IgD-negative memory B cell (primary cell): ENCODE results near the gene NFKB1. TPM values are rescaled to one million over a fixed set of nuclear protein-coding genes. Genes with fewer than 3 reads are reported as not detected.

Experiments used
- H3K27ac Mint-ChIP-seq, 3 donors: one replicate each; pipeline ENCODE4 v1.8.0; 2020 to 2022; ENCODE audit warnings: mild to moderate bottlenecking in 3 of 3, mixed read lengths in 3 of 3, moderate library complexity in 1 of 3
- H3K27me3 Mint-ChIP-seq: one replicate; pipeline ENCODE4 v1.8.0; 2021; ENCODE audit warnings: mixed read lengths
- H3K36me3 Mint-ChIP-seq: one replicate; pipeline ENCODE4 v1.8.0; 2020; ENCODE audit warnings: mild to moderate bottlenecking, mixed read lengths
- H3K4me1 Mint-ChIP-seq, 3 donors: one replicate each; pipeline ENCODE4 v1.8.0; 2020 to 2022; ENCODE audit warnings: mixed read lengths in 3 of 3, mild to moderate bottlenecking in 1 of 3
- H3K4me3 Mint-ChIP-seq, 4 donors: one replicate each; pipeline ENCODE4 v1.8.0; 2020 to 2022; ENCODE audit warnings: mild to moderate bottlenecking in 4 of 4, mixed read lengths in 4 of 4, moderate library complexity in 3 of 4
- H3K9me3 Mint-ChIP-seq, 3 donors: one replicate each; pipeline ENCODE4 v1.8.0; 2020 to 2021; ENCODE audit warnings: mixed read lengths in 3 of 3, mild to moderate bottlenecking in 1 of 3
- polyA plus RNA-seq: library from polyadenylated mRNA; unstranded; fragments of 300-500 nt; fragmentation: Illumina TruSeq; gene quantifications from one replicate; pipeline ENCODE4 v1.2.3, GENCODE V29; 2021

NFKB1 gene
- polyA plus RNA-seq, 1 donor from 2014 or later: 10.4 TPM

- Mint-ChIP-seq H3K4me3 (no peak overlapping the region), H3K36me3 (peaks cover 12% of the 10 kb centered on the region), H3K27ac (no peak overlapping the region), H3K27me3 (no peaks in the 10 kb centered on the region), H3K4me1 (peaks cover 34 to 54% (median 38%) of the 10 kb centered on the region in 3 donors), H3K9me3 (peaks cover 5 to 19% (median 6%) of the 10 kb centered on the region in 3 donors)
These were observed 10.9 kb downstream of the NFKB1 start for GRCh38 chr4:102511830-102512605.

DNA sequence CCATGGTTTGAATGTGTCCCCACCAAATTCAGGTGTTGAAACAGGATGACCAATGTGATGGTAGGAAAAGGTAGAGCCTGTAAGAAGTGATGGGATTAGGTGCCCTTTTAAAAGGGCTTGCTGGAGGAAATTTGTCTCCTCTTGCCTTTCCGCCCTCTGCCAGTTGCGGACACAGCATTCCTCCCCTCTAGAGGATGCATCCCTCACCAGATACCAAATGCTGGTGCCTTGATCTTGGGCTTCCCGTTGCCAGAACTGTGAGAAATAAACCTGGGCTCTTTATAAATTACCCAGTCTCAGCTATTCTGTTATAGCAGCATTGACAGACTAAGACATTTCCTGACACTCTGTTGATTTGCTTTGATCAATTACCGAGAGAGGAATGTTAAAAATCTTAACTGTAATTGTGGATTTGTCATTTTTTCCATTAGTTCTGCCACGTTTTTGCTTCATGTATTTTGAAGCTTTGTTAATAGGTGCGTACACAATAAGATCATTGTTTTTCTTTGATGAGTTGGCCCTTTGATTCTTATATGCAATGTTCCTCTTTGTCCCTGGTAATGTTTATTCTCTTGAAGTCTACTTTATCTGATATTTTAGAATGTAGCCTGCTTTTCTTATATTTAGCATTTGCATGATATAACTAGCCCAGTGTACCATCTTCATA is 13.3 kb downstream of the NFKB1 start:
- Mint-ChIP-seq H3K27me3 (no peaks in the 10 kb centered on the region), H3K4me3 (no peak overlapping the region), H3K36me3 (peaks cover 10% of the 10 kb centered on the region), H3K27ac (peak overlapping the region in 2 of 3 donors; percentile 18 to 43), H3K9me3 (peaks cover 5 to 19% (median 8%) of the 10 kb centered on the region in 3 donors), H3K4me1 (peaks cover 37 to 58% (median 39%) of the 10 kb centered on the region in 3 donors)

- peaks cover 42 to 73% (median 48%) of the 10 kb centered on the region in 3 donors for H3K4me1 Mint-ChIP-seq
- H3K4me3 Mint-ChIP-seq: no peak overlapping the region
- peaks cover 8% of the 10 kb centered on the region for H3K36me3 Mint-ChIP-seq
- H3K27me3 Mint-ChIP-seq: no peaks in the 10 kb centered on the region
- peaks cover 5 to 19% (median 8%) of the 10 kb centered on the region in 3 donors for H3K9me3 Mint-ChIP-seq
- peak overlapping the region in 1 of 3 donors; percentile 42 for H3K27ac Mint-ChIP-seq
These were observed 16.6 kb downstream of the NFKB1 start for GRCh38 chr4:102517753-102518152.

- Mint-ChIP-seq H3K27me3 (no peaks in the 10 kb centered on the region), H3K4me3 (peak overlapping the region in 1 of 4 donors; percentile 23), H3K27ac (peak overlapping the region; percentile 17 to 59 (median 28)), H3K4me1 (peaks cover 51 to 79% (median 57%) of the 10 kb centered on the region in 3 donors), H3K36me3 (peaks cover 15% of the 10 kb centered on the region), H3K9me3 (peaks cover 5 to 19% (median 8%) of the 10 kb centered on the region in 3 donors)
These were observed 17.6 kb downstream of the NFKB1 start for GRCh38 chr4:102518703-102519131.

DNA sequence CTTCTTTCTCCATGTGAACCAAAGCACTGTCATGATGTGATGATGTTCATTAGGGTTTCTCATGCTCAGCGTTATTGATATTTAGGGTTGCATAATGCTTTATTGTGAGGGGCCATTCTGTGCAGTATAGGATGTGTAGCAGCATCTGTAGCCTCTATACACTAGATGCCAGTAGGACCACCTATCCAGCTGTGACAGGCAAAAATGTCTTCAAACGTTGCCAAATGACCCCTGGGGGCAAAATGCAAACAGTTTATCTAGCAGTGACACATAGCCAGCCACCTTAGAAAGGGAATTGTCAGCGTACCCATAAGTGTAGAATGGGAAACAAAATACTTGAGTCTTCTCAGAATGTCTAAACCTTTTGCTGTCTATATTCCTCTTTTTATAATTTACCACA is 18.8 kb downstream of the NFKB1 start:
- peak overlapping the region in 1 of 3 donors; percentile 62 for H3K27ac Mint-ChIP-seq
- H3K9me3 Mint-ChIP-seq: peaks cover 2 to 12% (median 8%) of the 10 kb centered on the region in 3 donors
- H3K36me3 Mint-ChIP-seq: peaks cover 13% of the 10 kb centered on the region
- H3K4me3 Mint-ChIP-seq: no peak overlapping the region
- H3K4me1 Mint-ChIP-seq: peaks cover 49 to 75% (median 57%) of the 10 kb centered on the region in 3 donors
- H3K27me3 Mint-ChIP-seq: no peaks in the 10 kb centered on the region

DNA sequence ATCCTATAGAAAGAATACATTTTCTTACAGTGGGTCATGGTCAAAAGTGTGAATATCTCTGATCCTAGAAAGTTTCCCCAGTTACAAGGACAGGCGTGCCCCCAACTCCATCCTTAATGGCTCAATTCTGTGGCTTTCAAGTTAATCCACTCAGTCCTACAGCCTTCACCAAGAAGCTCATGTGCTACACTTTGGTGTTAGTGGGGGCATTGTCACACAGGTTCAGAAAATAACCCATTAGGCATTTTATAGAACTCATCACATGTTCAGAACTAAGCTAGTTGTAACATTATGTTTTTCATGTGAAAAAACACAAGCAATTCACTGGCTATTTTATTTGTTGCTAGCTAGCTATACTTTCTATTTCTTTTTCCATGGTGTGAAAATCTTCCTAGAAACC is 20.4 kb downstream of the NFKB1 start:
- Mint-ChIP-seq H3K27me3 (no peaks in the 10 kb centered on the region), H3K4me1 (peaks cover 54 to 82% (median 62%) of the 10 kb centered on the region in 3 donors), H3K27ac (no peak overlapping the region), H3K36me3 (peaks cover 8% of the 10 kb centered on the region), H3K9me3 (peaks cover 0 to 2% (median 2%) of the 10 kb centered on the region in 3 donors), H3K4me3 (peak overlapping the region in 1 of 4 donors; percentile 2)

- no peaks in the 10 kb centered on the region for H3K27me3 Mint-ChIP-seq
- peaks cover 8% of the 10 kb centered on the region for H3K36me3 Mint-ChIP-seq
- peaks cover 58 to 82% (median 61%) of the 10 kb centered on the region in 3 donors for H3K4me1 Mint-ChIP-seq
- H3K9me3 Mint-ChIP-seq: peaks cover 0 to under 1% (median 0%) of the 10 kb centered on the region in 3 donors
- no peak overlapping the region for H3K27ac Mint-ChIP-seq
- peak overlapping the region in 2 of 4 donors; percentile 2 to 51 for H3K4me3 Mint-ChIP-seq
These were observed 20.9 kb downstream of the NFKB1 start for GRCh38 chr4:102522031-102522440.

DNA sequence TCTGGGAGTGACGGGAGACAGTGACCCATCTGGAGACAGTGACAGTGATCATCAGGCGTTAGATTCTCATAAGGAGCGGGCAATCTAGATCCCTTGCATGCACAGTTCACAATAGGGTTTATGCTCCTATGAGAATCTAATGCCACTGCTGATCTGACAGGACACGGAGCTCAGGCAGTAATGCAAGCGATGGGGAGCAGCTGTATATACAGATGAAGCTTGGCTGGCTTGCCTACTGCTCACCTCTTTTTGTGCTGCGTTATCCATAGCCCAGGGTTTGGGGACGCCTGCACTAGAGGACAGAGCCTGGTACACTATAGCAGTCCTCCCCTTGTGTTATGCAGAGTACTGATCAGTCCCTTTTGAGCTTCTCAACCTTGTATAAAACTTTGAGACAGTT is 23.5 kb downstream of the NFKB1 start:
- H3K27me3 Mint-ChIP-seq: no peaks in the 10 kb centered on the region
- H3K36me3 Mint-ChIP-seq: peaks cover 8% of the 10 kb centered on the region
- H3K4me3 Mint-ChIP-seq: peak overlapping the region in 1 of 4 donors; percentile 70
- H3K9me3 Mint-ChIP-seq: no peaks in the 10 kb centered on the region
- peaks cover 59 to 72% (median 60%) of the 10 kb centered on the region in 3 donors for H3K4me1 Mint-ChIP-seq
- H3K27ac Mint-ChIP-seq: no peak overlapping the region

DNA sequence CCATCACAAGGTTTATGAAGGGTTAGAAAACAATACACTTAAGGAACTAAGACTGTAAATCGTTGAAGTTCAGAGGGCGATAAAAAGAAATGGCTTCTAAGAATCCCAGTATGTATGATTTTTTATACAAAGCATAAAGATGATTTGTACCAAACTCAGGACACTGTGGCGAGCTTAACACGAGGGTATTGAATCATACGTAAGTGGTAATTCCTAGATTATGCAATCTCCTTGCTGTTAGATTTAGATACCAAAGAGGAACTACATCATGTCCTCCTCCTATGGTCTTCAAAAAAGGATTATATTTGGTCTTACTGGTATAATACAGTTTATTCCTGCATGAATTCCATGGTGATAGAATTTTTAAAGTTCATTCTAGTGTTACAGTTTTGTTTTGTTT is 23.9 kb downstream of the NFKB1 start:
- no peak overlapping the region for H3K27ac Mint-ChIP-seq
- H3K4me3 Mint-ChIP-seq: no peak overlapping the region
- no peaks in the 10 kb centered on the region for H3K9me3 Mint-ChIP-seq
- H3K36me3 Mint-ChIP-seq: peaks cover 8% of the 10 kb centered on the region
- peaks cover 59 to 68% (median 62%) of the 10 kb centered on the region in 3 donors for H3K4me1 Mint-ChIP-seq
- no peaks in the 10 kb centered on the region for H3K27me3 Mint-ChIP-seq

GRCh38 chr4:102525504-102525903 is 24.3 kb downstream of the NFKB1 start:
- Mint-ChIP-seq H3K4me3 (no peak overlapping the region), H3K27me3 (no peaks in the 10 kb centered on the region), H3K27ac (peak overlapping the region in 1 of 3 donors; percentile 53), H3K36me3 (peaks cover 11% of the 10 kb centered on the region), H3K9me3 (no peaks in the 10 kb centered on the region), H3K4me1 (peaks cover 55 to 67% (median 60%) of the 10 kb centered on the region in 3 donors)

- Mint-ChIP-seq H3K4me1 (peaks cover 51 to 59% (median 57%) of the 10 kb centered on the region in 3 donors), H3K27me3 (no peaks in the 10 kb centered on the region), H3K27ac (no peak overlapping the region), H3K36me3 (peaks cover 16% of the 10 kb centered on the region), H3K4me3 (no peak overlapping the region), H3K9me3 (no peaks in the 10 kb centered on the region)
These were observed 25.4 kb downstream of the NFKB1 start for GRCh38 chr4:102526532-102526931.

DNA sequence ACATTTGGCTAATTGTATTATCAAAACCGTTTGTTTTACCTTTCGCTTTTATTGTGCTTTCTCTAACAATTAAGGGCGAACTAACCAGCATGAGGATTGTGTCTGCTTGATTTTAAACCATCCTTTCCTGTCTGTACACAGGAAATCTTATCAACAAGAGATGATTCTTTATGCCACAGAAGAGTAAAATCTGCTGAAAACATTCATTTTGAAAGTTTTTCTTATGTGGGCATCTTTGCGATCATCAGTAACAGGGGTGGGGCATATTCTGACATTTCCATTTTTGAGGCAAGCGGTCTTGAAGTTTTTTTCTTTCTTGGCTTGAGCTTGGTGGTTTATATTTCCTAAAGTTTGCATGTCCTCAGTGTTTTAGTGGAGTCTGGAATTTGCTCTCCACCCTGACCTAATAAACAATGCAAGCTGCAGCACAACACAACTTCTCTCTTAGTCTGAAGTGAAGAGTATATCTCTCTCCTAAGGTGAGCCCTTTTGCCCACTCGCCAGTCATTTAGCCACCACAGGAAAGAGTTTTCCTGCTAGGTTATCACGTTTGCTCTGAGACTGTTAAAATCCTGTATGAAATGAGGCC is 26.6 kb downstream of the NFKB1 start:
- Mint-ChIP-seq H3K27ac (peak overlapping the region in 2 of 3 donors; percentile 11 to 89), H3K27me3 (no peaks in the 10 kb centered on the region), H3K4me3 (peak overlapping the region in 3 of 4 donors; percentile 25 to 84 (median 83)), H3K4me1 (peaks cover 41 to 48% (median 46%) of the 10 kb centered on the region in 3 donors), H3K9me3 (no peaks in the 10 kb centered on the region), H3K36me3 (peaks cover 15% of the 10 kb centered on the region)

DNA sequence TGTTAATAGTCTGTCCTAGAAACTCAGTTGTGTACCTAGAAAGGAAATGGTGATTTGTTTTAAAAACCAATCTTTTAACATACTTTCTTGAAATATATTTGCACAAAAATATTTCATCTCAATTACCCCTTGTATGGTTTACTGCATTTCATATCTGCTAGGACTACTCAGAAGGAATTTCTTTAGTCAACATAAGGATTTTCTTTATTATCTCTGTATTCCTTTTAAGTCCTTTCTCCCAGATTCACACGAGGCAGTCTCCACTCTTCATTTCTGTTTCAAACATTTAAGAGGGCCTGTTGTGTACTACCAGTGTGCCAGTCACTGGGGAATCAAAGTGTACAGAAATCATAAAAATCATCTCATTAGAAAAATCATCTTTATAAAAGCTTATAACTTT is 28.8 kb downstream of the NFKB1 start:
- Mint-ChIP-seq H3K27ac (no peak overlapping the region), H3K9me3 (no peaks in the 10 kb centered on the region), H3K4me1 (peaks cover 36 to 52% (median 42%) of the 10 kb centered on the region in 3 donors), H3K36me3 (peaks cover 12% of the 10 kb centered on the region), H3K4me3 (no peak overlapping the region), H3K27me3 (no peaks in the 10 kb centered on the region)

GRCh38 chr4:102530986-102531385 is 29.8 kb downstream of the NFKB1 start:
- H3K9me3 Mint-ChIP-seq: no peaks in the 10 kb centered on the region
- H3K27me3 Mint-ChIP-seq: no peaks in the 10 kb centered on the region
- H3K4me1 Mint-ChIP-seq: peaks cover 32 to 45% (median 38%) of the 10 kb centered on the region in 3 donors
- peak overlapping the region in 2 of 3 donors; percentile 14 to 55 for H3K27ac Mint-ChIP-seq
- H3K36me3 Mint-ChIP-seq: peaks cover 11% of the 10 kb centered on the region
- no peak overlapping the region for H3K4me3 Mint-ChIP-seq

DNA sequence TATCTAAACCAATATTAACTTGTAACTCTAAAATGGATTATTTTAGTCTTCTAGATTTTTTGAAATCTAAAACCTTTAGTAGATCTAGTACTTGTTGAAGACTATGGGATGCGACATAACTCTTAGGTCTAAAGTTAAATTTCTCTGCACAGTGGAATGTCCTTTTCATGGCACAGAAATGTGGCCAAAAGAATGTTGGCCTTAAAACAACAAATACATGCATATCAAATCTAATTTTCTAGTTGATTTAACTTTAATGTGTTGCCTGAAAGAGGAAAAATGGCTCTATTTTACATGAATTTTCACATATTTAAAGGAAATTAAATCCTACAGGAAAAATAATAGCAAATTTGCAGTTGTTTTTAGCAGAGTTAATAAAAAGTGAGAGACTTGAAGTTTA is 30.3 kb downstream of the NFKB1 start:
- Mint-ChIP-seq H3K27ac (no peak overlapping the region), H3K4me3 (no peak overlapping the region), H3K9me3 (no peaks in the 10 kb centered on the region), H3K4me1 (peaks cover 29 to 41% (median 38%) of the 10 kb centered on the region in 3 donors), H3K36me3 (peaks cover 11% of the 10 kb centered on the region), H3K27me3 (no peaks in the 10 kb centered on the region)
